Activated naive CD8-positive, alpha-beta T cell treated with anti-CD3 and anti-CD28 coated beads, Interleukin-2, amount 50 U/mL, for 16 hours (primary cell): ENCODE measurements around the gene OR9A2.
"Not testable (repeated sequence)": the region's sequence is repeated elsewhere in the genome, so short reads cannot be mapped to it uniquely, and the experiment has no call there.

Experiments used
- DNase-seq: peaks from one replicate; pipeline ENCODE4 v3.0.0-alpha.2; 2020; ENCODE audit warnings: low read depth, low spot score

The OR9A2 gene

DNA sequence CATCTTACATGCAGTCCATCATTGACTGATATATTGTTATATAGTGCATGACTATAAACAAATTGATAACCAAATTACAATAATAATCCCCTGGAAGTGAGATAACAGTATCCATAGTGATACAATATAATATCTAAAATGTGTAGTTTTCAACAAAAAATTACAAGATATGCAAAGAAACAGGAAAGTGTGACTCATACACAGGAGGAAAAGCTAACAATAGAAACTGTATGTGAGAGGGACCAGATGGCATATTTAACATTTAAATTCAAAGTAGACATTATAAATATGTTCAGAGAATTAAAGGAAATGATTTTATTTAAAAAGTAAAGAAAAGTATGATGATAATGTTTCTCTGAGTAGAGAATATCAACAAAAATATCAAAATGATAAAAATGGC is 8.0 kb downstream of the OR9A2 start:
- DNase-seq, result no peak

DNA sequence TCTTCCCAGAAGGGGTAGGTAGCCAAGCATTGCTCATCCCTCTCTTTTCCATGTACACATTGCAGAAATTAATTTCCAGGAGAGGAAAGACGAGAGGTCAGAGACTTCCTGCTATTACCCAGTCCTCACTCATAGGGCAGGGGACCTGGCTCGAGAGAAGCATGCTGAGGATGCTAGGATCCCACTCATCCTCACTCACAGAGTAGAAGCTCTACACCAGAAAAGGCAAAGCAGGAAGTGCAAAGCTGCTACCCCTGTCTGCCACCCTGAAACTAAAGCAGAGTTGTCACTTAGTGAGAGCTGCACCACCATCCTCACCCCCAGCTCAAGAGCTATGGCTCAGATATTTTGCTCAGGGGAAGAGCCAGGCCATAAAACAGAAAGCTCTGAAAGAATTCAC is 9.9 kb downstream of the OR9A2 start:
- no peak for DNase-seq

DNA sequence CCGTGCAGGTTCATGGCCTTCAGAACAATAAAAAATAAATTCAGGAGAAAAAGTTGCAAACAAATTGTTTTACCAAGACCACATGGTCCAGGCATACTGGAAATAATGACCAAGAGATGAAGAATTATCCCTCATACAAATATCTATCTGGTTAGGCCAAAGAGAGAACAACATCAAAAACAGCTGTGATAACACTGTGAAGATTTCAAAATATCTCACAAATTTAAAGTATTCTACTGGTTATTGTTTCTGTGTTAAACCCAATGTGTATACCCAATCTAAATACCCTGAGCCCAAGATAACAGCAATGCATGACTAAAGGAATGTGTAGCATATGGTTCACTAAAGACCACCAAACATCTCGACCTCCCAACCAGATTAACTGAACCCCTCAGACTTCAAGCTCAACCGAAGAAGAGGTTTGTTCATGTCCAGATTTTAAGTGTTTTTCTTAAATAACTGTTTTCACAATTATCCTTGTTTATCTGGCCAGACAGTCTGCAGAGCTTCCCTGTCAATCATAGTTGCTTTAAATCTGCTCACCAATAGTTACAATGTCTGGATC is 10.9 kb downstream of the OR9A2 start:
- DNase-seq, result no peak

DNA sequence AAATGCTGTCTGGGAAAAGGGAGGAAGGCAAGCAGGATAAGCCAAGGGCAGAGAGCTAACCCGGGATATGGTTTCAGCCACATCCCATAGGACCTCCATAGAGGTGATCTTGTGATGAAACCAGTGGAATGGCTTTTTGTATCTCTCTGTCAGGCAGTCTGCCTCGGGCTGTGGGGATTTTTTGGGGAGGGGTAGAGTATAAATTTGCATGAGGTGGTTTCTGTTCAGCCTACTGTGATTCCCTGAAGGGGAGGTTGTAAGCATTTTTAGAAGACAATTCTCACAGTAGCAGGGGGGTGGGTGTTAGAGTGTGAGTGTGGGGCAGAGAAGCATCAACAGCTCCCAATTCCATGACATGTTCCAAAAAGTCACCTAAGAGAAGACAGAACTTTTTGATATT is 11.8 kb downstream of the OR9A2 start:
- DNase-seq, result no peak

DNA sequence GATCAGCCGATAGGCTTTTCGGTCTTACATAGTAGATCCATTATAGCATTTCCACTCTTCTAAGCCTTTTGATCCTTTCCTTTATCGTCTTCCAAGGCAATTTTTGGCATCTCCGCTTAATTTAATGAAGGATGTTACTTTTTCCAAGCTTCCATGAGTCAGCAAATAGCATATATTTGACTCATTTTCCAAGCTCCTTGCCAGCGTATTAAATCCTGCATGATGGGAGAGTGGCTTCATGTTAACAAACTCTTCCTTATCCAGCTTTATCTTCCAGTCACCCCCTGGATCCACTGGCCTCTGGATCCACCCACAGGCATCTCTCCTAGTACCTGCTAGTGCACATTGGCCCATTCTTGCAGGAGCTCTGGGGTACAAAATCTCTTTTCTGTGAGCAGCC is 13.0 kb downstream of the OR9A2 start:
- DNase-seq, result no peak

DNA sequence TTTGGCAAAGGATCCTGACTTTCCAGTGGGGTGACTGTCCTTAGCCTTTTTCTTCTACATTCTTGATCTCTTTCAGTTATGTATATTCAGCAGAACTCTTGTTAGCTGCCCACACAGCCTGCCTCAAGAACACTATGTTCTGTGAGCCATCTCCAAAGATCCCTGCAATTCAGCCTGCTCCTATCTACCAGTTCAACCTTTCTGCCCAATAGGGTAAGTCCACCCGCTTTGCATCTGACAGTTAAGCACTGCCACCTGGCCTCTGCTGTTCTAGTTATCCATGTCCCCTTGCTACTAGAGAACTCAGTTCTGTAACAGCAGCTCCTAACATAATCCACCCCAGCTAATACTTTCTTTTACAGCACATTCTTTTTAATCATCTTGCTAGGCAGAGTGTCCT is 13.5 kb downstream of the OR9A2 start:
- no peak for DNase-seq

DNA sequence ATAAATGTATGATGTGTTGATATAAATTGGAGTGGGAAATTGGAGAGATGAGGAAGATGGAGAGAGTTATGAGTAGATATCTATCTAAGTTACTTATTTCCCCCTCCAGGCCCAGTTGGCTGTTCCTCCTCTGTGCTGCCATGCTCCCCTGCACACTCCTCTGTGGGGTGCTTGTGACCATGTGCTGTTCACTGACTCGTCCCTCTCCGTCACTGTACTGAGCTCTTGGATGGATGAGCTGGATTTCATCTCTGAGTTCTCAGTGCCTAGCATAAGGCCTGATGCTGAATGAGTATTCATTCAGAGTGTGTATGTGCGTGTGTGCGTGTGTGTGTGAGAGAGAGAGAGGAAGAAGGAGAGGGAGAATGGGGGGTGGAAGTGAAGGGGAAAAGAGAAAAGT is 14.5 kb downstream of the OR9A2 start:
- DNase-seq, result no peak

DNA sequence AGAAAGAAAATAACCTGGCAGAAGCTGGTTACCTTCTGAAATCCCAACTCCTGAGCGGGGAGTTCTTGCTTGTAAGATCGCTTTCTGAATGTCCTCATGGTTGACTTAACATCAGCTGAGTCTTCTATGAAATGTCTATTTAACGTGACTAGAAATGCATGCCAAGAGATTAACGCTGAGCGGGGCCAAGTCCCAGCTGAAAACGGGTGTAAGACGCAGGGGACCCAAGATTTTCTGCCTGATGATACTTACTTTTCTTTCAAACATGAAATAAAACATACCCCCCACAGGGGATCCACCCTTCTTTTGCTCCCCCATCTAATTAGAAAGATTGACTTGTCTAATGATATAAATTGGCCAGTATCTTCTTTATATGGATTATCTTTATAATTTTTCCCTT is 14.9 kb downstream of the OR9A2 start:
- no peak for DNase-seq

DNA sequence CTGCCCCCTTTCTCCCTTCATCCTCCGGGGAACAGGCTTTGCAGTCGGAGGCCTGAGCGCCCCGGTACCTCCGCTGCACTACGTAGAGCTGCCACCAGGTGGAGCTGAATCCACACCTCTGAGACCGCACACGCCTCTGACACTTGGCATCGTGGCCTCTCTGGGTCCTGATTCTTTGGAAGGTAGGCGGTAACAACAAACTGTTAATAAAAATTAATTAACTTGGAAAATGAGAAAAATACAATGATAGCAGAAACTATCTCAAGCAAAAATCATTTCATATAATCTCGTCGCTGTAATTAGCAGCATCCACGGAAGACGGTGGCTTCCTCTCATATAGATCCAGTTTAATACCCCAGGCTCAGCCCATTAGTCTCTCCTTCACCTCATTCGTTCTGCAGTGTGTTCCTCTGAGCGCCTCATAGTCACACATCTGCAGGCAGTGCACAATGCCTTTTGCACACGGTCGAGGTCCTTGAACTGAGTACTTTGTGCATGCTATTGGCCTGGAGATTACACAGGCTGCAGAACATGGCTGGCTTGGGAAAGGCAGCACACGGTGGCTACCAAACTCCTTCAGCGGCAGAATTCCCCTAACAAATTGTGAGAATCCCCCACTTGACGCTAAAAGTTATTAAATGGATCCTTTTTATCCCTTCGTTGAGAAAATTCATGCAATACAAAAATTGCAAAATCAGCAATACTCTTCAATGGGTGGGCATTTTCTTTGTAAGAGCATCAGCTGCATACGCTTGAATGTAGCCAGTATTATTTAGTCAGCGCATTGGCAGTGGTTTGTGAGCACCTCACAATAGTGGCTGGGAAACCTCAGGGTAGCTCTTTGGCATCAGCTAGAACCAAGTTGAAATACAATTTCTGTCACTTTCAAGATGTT is 18.7 kb downstream of the OR9A2 start:
- DNase-seq, result peak; percentile 61

DNA sequence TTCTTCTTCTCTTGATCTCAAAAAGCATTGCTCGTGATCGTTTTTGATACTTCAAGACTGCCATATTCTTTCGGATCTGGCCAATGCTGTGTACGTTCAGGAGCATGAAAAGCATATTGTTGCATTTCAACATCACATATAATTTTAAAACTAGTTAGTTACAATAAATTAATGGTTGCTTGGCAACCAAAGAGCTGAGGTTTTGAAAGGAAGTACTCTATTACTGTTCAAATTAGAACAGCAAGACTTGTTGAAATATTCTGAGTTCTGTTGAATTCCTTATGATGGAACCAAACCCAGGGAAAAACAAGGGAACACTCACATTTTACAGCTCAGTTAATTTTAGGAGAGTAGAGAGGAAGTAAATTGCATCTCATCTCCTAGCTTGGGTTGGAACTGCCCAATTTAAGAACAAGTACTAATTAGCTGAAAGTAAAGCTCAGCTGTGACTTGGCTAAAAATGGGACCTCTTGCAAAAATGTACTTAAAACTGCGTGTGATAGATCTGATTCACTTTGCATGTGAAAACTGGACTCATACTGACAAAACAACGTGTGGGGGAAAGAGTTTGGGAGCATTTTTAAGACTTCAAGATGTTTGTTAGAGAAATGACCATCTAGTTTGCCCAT is 21.2 kb downstream of the OR9A2 start:
- no peak for DNase-seq

DNA sequence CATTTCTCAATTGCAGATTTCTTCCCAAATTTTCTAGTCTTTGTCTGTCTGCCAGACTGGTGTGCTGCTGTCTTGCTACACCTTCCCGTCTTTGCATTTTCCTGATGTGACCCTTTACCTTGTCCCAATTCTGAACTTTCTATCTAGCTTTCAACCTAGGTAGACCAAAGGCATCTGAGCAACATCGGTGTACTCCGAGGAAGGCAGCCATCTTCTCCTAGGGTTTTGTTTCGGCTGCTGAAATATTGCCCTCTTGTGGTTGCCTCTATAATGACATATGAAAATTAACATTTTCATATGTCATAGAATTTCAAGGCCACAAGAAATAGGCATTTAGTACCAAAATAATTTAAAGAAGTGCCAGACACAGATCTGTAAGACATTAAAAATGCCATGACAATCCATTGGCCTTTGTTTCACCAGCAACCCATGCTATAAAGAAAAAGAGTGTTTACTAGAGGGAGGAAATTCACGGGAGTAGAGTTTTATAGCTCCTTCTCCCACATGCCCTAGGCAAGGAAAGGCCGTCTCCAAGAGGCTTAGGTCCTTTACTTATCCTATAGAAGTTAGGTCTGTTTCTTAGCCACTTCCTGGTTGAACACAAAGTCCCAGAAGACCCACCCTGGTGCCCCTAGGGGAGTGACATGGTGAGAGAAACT is 23.4 kb downstream of the OR9A2 start:
- DNase-seq, result no peak

DNA sequence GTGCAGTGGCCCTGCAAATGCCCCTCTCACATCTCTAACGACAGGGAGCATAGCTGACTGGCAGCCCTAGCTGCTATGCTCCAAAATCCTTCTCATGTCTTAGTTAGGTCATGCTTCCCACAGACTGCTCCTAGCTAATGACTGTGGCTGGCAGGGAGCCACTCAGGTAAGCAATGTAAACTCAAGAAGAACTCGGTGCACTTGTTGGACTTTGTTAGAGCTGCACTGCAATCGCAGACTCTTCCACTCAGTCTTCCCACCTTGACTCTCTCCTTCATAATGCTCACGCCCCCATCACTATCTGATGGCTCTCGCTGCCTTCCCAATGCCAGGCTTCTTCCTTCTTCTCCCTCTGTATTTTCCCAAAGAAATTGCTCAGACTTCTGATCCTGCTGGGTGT is 24.0 kb downstream of the OR9A2 start:
- DNase-seq, result no peak

DNA sequence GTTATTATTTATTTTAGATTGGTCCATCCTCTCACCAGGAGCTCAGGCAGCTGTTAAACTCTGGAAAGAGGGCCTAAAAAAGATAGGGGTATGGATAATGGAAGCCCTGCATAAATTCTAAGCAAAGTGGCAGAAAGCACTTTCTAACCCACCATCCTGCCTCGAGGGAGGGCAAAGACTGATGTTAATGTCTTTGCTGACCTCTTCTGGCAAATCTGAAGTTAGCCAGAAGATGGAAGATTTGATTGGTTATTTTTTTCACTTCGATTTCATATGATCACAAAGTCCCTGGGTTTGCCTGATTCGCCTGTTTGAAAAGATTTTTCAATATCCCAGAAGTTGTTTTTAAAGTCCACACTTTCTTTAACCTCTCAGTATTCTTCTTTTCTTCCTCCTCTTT is 24.8 kb downstream of the OR9A2 start:
- DNase-seq, result no peak

DNA sequence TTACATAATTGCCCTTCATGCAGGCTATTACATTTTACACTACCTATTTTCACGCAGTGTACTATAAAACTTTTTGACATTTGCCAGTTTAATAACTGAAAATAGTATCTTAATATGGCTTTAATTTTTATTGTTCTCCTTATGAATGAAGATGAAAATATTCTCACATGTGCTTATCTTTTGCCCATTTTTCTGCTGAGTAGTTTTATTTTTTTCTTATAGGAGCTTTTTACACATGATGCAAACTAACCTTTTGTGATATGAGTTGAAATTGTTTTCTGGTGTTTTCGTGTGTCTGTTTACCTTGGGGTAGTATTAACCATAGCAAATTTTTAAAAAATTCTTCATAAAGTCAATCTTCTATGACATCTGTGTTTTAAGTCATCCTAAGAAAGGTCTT is 26.3 kb downstream of the OR9A2 start:
- no peak for DNase-seq

DNA sequence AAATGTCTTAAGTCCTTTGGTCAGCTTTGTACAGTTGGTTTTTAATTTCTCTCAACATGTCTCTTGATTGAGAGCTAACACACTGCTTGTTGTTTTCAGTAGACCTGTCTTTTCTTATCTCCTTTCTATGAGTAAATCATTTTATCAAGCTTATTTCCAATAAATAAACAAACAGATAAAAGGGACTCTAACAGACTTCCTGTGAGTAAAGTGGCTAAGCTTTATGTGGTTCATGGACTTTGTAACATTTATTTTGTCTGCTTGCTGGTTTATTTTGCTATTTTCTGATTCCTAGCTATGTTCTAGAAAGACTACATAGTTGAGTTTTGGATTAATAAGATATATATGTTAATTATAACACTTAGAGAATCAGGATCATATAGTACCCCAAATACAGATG is 27.1 kb downstream of the OR9A2 start:
- DNase-seq, result no peak

DNA sequence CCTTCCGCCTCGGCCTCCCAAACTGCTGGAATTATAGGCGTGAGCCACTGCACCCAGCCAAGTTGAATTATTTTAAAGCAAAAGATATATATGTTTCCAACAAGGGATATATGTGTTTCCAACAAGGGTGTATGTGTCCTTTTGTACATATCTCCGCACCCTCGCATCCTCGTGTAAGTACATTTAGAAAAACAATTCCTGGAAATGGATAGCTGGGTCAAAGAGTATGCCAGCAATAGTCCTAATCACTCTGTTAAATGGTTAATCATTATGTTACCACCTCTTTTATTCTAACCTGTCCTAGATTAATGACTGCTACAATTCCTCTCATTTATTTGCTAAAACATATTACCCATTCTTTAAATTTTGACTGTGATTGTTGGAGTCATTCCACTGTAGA is 28.0 kb downstream of the OR9A2 start:
- DNase-seq, result no peak

DNA sequence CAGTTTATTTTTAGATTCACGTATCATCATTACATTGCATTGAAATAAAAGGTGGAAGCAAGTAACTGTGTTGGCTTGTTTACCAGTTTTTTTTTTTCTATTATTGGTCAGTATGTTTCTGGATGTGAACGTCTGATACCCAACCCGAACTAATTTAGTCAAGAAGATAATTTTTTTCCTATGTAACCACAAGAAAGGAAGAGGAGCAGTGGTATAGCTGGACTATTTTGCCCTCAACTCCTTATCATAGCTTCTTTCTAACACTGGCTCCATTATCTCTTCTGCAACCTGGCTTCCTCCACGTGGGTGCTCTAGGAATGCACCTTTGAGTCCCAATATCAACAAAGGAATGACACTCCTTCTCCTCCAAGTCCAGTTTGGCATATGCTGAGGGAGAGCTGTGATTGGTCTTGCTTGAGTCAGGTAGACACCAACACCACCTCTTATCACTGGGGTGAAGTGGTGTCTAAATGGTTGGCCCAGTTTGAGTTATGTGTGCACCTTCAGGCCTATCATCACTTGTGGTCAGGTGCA is 29.4 kb downstream of the OR9A2 start:
- DNase-seq, result no peak

DNA sequence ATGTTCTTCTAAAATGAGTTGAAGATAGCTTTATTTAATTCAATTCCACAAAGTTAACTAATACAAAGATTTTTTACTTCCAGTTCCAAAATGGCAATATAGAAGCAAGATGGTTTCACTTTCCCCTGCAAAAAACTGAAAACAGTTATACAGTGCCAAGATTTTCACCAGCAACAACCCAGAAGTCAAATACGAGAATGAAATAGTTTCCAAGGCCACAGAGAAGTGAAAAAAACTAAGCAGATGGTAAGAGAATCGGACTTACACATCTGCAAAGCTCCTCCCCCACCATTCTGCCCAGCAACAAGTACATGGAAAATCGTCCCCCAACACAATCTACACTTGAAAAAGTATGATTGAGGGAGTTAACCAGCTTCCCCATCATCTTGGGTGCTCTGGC is 34.5 kb downstream of the OR9A2 start:
- no peak for DNase-seq

DNA sequence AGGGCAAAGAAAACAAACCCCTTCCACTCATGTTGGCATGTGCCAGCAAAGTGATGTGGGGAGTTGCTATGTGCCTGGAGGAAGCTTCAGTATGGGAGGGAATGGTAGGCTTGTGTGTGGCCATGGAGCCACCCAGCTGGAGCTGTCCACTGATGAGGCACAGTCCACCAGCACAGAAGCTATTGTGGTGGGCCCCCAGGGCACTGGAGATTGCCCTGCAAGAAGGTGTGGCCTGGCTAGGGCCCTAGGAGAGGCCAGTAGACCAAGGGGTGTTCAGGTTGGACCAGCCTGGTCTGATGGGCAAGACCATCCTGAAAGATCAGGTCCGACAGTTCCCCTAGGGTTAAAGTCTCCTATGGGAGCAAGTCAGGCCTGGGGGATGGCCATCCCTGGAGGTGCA is 42.6 kb downstream of the OR9A2 start:
- DNase-seq, result no peak

DNA sequence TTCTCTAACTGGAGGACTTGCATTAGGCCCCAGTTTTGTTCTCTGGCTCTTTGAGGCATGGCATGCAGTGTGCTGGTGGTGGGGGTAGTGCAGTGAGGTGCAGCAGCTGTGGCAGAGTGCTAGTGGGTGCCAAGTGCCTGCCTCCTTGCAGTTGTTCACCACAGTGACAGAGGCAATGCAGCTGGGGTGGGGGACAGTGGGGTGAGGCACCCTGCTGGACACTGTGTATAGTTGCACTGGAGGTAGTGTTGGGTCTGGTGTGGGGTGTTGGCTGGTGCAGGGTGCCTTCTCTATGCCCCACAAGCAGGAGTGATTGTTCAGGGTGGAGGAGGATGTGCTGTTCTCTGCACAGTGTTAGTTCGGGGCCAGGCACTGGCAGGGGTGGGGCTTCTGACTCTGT is 43.1 kb downstream of the OR9A2 start:
- DNase-seq, result no peak

DNA sequence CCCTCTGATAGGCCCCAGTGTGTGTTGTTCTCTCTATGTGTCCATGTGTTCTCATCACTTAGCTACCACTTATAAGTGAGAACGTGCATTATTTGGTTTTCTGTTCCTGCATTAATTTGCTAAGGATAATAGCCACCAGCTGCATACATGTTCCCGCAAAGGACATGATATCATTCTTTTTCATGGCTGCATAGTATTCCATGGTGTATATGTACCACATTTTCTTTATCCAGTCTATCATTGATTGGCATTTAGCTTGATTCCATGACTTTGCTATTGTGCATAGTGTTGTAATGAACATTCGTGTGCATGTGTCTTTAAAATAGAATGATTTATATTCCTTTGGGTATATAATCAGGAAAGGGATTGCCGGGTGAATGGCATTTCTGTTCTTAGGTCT is 48.5 kb downstream of the OR9A2 start:
- not testable (repeated sequence) for DNase-seq
